Measurements from ENCODE around the gene CCDC74B. TPM values are rescaled to one million over a fixed set of nuclear protein-coding genes. Genes with fewer than 3 reads are reported as not detected.
"Not testable (repeated sequence)": the region's sequence is repeated elsewhere in the genome, so short reads cannot be mapped to it uniquely, and the experiment has no call there.

Gene CCDC74B
- total and polyA plus RNA-seq, 3 experiments from 2014 or later: 0.59 to 0.85 (median 0.84) TPM

- H3K4me3 Mint-ChIP-seq; H3K27ac ChIP-seq (ENCODE audit: low read depth, low read length); H3K27me3 Mint-ChIP-seq; H3K4me1 Mint-ChIP-seq; H3K9me3 ChIP-seq (ENCODE audit: low read length); CTCF ChIA-PET; H3K36me3 Mint-ChIP-seq; DNase-seq; H3K4me1 ChIP-seq (ENCODE audit: insufficient read depth, low read length); H3K27ac Mint-ChIP-seq; H3K27me3 ChIP-seq (ENCODE audit: insufficient read depth, low read length, poor library complexity, severe bottlenecking); POLR2A ChIA-PET; H3K4me3 ChIP-seq (ENCODE audit: low read length); H3K9me3 Mint-ChIP-seq; H3K36me3 ChIP-seq (ENCODE audit: insufficient read depth, low read length): not testable (repeated sequence)
Measured at GRCh38 chr2:130138841-130139251, 6.1 kb downstream of the CCDC74B start.

GRCh38 chr2:130138326-130138725, 6.6 kb downstream of the CCDC74B start:
- POLR2A ChIA-PET; H3K4me1 ChIP-seq (ENCODE audit: insufficient read depth, low read length); CTCF ChIA-PET; H3K9me3 ChIP-seq (ENCODE audit: low read length); H3K27me3 ChIP-seq (ENCODE audit: insufficient read depth, low read length, poor library complexity, severe bottlenecking); H3K36me3 Mint-ChIP-seq; H3K36me3 ChIP-seq (ENCODE audit: insufficient read depth, low read length); H3K27ac ChIP-seq (ENCODE audit: low read depth, low read length); H3K27me3 Mint-ChIP-seq; H3K4me1 Mint-ChIP-seq; H3K4me3 Mint-ChIP-seq; H3K4me3 ChIP-seq (ENCODE audit: low read length); DNase-seq; H3K27ac Mint-ChIP-seq; H3K9me3 Mint-ChIP-seq: not testable (repeated sequence)

- CTCF ChIA-PET; H3K4me3 Mint-ChIP-seq; H3K27me3 Mint-ChIP-seq; H3K36me3 Mint-ChIP-seq; DNase-seq; H3K27ac ChIP-seq (ENCODE audit: low read depth, low read length); POLR2A ChIA-PET; H3K27ac Mint-ChIP-seq; H3K4me1 Mint-ChIP-seq; H3K36me3 ChIP-seq (ENCODE audit: insufficient read depth, low read length); H3K9me3 Mint-ChIP-seq; H3K4me3 ChIP-seq (ENCODE audit: low read length); H3K4me1 ChIP-seq (ENCODE audit: insufficient read depth, low read length); H3K9me3 ChIP-seq (ENCODE audit: low read length); H3K27me3 ChIP-seq (ENCODE audit: insufficient read depth, low read length, poor library complexity, severe bottlenecking): not testable (repeated sequence)
Measured at GRCh38 chr2:130137118-130137517, 7.8 kb downstream of the CCDC74B start.

- H3K27ac ChIP-seq (ENCODE audit: low read depth, low read length); DNase-seq; H3K4me3 Mint-ChIP-seq; H3K4me1 Mint-ChIP-seq; CTCF ChIA-PET; H3K27ac Mint-ChIP-seq; H3K9me3 ChIP-seq (ENCODE audit: low read length); POLR2A ChIA-PET; H3K4me1 ChIP-seq (ENCODE audit: insufficient read depth, low read length); H3K27me3 Mint-ChIP-seq; H3K9me3 Mint-ChIP-seq; H3K27me3 ChIP-seq (ENCODE audit: insufficient read depth, low read length, poor library complexity, severe bottlenecking); H3K4me3 ChIP-seq (ENCODE audit: low read length); H3K36me3 Mint-ChIP-seq; H3K36me3 ChIP-seq (ENCODE audit: insufficient read depth, low read length): not testable (repeated sequence)
Measured at GRCh38 chr2:130136546-130136945, 8.4 kb downstream of the CCDC74B start.

- Mint-ChIP-seq H3K9me3 (no peaks in the 10 kb centered on the region), H3K4me1 (no peaks in the 10 kb centered on the region), H3K27ac (no peak overlapping the region), H3K4me3 (no peak overlapping the region), H3K27me3 (no peaks in the 10 kb centered on the region), H3K36me3 (no peaks in the 10 kb centered on the region)
- DNase-seq: no peak
- Histone ChIP-seq H3K27me3 (ENCODE audit: insufficient read depth, low read length, poor library complexity, severe bottlenecking) (no peaks in the 10 kb centered on the region), H3K36me3 (ENCODE audit: insufficient read depth, low read length) (no peaks in the 10 kb centered on the region), H3K4me3 (ENCODE audit: low read length) (no peak overlapping the region), H3K4me1 (ENCODE audit: insufficient read depth, low read length) (no peaks in the 10 kb centered on the region), H3K27ac (ENCODE audit: low read depth, low read length) (no peak overlapping the region), H3K9me3 (ENCODE audit: low read length) (no peaks in the 10 kb centered on the region)
- POLR2A ChIA-PET: no interaction called here
- CTCF ChIA-PET: no interaction called here
Measured at GRCh38 chr2:130135692-130136541, 9.0 kb downstream of the CCDC74B start.

- H3K9me3 Mint-ChIP-seq; H3K36me3 Mint-ChIP-seq; H3K36me3 ChIP-seq (ENCODE audit: insufficient read depth, low read length); H3K27ac Mint-ChIP-seq; H3K27me3 Mint-ChIP-seq; H3K9me3 ChIP-seq (ENCODE audit: low read length); CTCF ChIA-PET; H3K27ac ChIP-seq (ENCODE audit: low read depth, low read length); H3K4me1 Mint-ChIP-seq; H3K4me3 ChIP-seq (ENCODE audit: low read length); H3K4me1 ChIP-seq (ENCODE audit: insufficient read depth, low read length); H3K27me3 ChIP-seq (ENCODE audit: insufficient read depth, low read length, poor library complexity, severe bottlenecking); DNase-seq; POLR2A ChIA-PET: not testable (repeated sequence)
- H3K4me3 Mint-ChIP-seq: peak within 1 kb of the TSS in 2 of 7 donors; percentile 37 to 61
Measured at GRCh38 chr2:130129120-130129829, 15.6 kb downstream of the CCDC74B start, which contains the start of gene POTEF. POTEF (minus strand) TSS chr2:130129222; CDS start chr2:130120515, 8,707 bp downstream.

- H3K4me1 ChIP-seq (ENCODE audit: insufficient read depth, low read length); H3K27ac Mint-ChIP-seq; POLR2A ChIA-PET; H3K36me3 ChIP-seq (ENCODE audit: insufficient read depth, low read length); H3K36me3 Mint-ChIP-seq; H3K9me3 Mint-ChIP-seq; H3K4me1 Mint-ChIP-seq; DNase-seq; H3K9me3 ChIP-seq (ENCODE audit: low read length); H3K27me3 ChIP-seq (ENCODE audit: insufficient read depth, low read length, poor library complexity, severe bottlenecking); H3K27ac ChIP-seq (ENCODE audit: low read depth, low read length); H3K4me3 Mint-ChIP-seq; H3K27me3 Mint-ChIP-seq; H3K4me3 ChIP-seq (ENCODE audit: low read length); CTCF ChIA-PET: not testable (repeated sequence)
Measured at GRCh38 chr2:130128464-130128863, 16.4 kb downstream of the CCDC74B start.

- H3K9me3 Mint-ChIP-seq, POLR2A ChIA-PET: not testable (repeated sequence)
Measured at GRCh38 chr2:130127726-130128125, 17.2 kb downstream of the CCDC74B start.

More at GRCh38 chr2:130127726-130128125, 17.2 kb downstream of the CCDC74B start:
- H3K27ac ChIP-seq (ENCODE audit: low read depth, low read length); H3K36me3 Mint-ChIP-seq; H3K4me1 Mint-ChIP-seq; H3K27me3 ChIP-seq (ENCODE audit: insufficient read depth, low read length, poor library complexity, severe bottlenecking); CTCF ChIA-PET; H3K4me1 ChIP-seq (ENCODE audit: insufficient read depth, low read length); H3K27ac Mint-ChIP-seq; H3K9me3 ChIP-seq (ENCODE audit: low read length); H3K4me3 ChIP-seq (ENCODE audit: low read length); H3K4me3 Mint-ChIP-seq; H3K36me3 ChIP-seq (ENCODE audit: insufficient read depth, low read length); H3K27me3 Mint-ChIP-seq; DNase-seq: not testable (repeated sequence)

Measured in CD8-positive, alpha-beta memory T cell (primary cell).